Stimulated activated naive B cell treated with anti-CD40 and anti-IgM and Interleukin-4, amounts not matched to agents 10 μg/mL and 1 μg/mL and 100 μg/mL, for 72 hours (primary cell): ENCODE results near the gene HEATR5B.
A peak's percentile ranks its signal among the peaks of the same experiment; 100 is the strongest.
"Not testable (repeated sequence)": the region's sequence is repeated elsewhere in the genome, so short reads cannot be mapped to it uniquely, and the experiment has no call there.

Source experiments
- ATAC-seq, 2 donors: fragments of 150-1000 bp; cut with Tn5 transposase; replicated peaks; 2 replicates each; pipeline ENCODE4 v1.10.0; 2021; ENCODE audit warnings: moderate library complexity in 1 of 2
- DNase-seq: peaks from one replicate; pipeline ENCODE4 v3.0.0; 2021
- H3K27ac Mint-ChIP-seq: one replicate; pipeline ENCODE4 v1.8.0; 2022; ENCODE audit warnings: mild to moderate bottlenecking, mixed read lengths
- H3K27me3 Mint-ChIP-seq, 2 donors: one replicate each; pipeline ENCODE4 v1.8.0; 2022; ENCODE audit warnings: mixed read lengths in 2 of 2
- H3K36me3 Mint-ChIP-seq, 2 donors: one replicate each; pipeline ENCODE4 v1.8.0; 2022; ENCODE audit warnings: mixed read lengths in 2 of 2, mild to moderate bottlenecking in 1 of 2
- H3K4me1 Mint-ChIP-seq, 2 donors: one replicate each; pipeline ENCODE4 v1.8.0; 2022; ENCODE audit warnings: mixed read lengths in 2 of 2, mild to moderate bottlenecking in 1 of 2
- H3K4me3 Mint-ChIP-seq, 2 donors: one replicate each; pipeline ENCODE4 v1.8.0; 2022; ENCODE audit warnings: mild to moderate bottlenecking in 2 of 2, mixed read lengths in 2 of 2, moderate library complexity in 1 of 2
- H3K9me3 Mint-ChIP-seq, 2 donors: one replicate each; pipeline ENCODE4 v1.8.0; 2022; ENCODE audit warnings: mixed read lengths in 2 of 2, mild to moderate bottlenecking in 1 of 2

Gene HEATR5B

DNA sequence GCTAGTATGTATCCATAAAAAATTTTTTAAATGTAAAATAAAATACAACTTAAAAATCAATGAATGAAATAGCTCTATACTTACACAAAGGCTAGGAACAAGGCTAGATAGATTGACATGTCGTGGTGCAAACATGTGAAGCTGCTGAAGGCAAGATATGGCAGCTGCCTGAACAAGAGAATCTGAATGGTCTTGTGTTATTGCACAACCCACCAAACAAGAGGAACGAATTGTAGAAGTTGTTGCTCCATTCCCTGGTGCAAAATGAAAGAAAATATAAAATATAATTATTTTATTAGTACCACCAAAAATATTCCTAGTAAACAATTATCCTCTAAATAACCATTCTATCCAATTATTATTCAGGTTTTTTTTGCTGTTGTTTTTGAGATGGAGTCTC lies 46.4 kb downstream of the HEATR5B start:
- ATAC-seq (no peak), DNase-seq (no peak)
- no peaks in the 10 kb centered on the region for H3K27me3 Mint-ChIP-seq
- peaks cover 15 to 21% of the 10 kb centered on the region in 2 donors for H3K36me3 Mint-ChIP-seq
- no peak overlapping the region for H3K4me3 Mint-ChIP-seq
- no peaks in the 10 kb centered on the region for H3K9me3 Mint-ChIP-seq
- H3K4me1 Mint-ChIP-seq: no peaks in the 10 kb centered on the region
- H3K27ac Mint-ChIP-seq: no peak overlapping the region

DNA sequence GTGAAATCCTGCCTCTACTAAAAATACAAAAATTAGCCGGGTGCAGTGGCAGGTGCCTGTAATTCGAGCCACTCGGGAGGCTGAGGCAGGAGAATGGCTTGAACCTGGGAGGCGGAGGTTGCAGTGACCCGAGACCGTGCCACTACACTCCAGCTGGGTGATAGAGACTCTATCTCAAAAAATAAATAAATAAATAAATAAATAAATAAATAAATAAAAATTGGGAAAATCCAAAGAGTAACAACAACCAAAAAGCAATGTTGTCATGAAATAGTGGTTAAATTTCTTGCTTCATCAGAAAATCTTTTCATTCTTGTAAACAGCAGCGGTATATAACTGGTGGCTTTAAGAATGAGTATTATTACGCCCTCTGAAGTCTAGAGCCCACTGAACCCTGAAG lies 54.4 kb downstream of the HEATR5B start:
- DNase-seq: no peak
- Mint-ChIP-seq H3K27me3 (no peaks in the 10 kb centered on the region), H3K9me3 (no peaks in the 10 kb centered on the region), H3K4me3 (no peak overlapping the region), H3K36me3 (peaks cover 35 to 49% of the 10 kb centered on the region in 2 donors), H3K27ac (peak overlapping the region; percentile 20), H3K4me1 (no peaks in the 10 kb centered on the region)
- ATAC-seq: no peak

- H3K4me3 Mint-ChIP-seq: no peak overlapping the region
- H3K27me3 Mint-ChIP-seq: no peaks in the 10 kb centered on the region
- DNase-seq (no peak), ATAC-seq (no peak)
- H3K36me3 Mint-ChIP-seq: peaks cover 38 to 57% of the 10 kb centered on the region in 2 donors
- H3K4me1 Mint-ChIP-seq: no peaks in the 10 kb centered on the region
- no peak overlapping the region for H3K27ac Mint-ChIP-seq
- no peaks in the 10 kb centered on the region for H3K9me3 Mint-ChIP-seq
Observed at GRCh38 chr2:37026050-37026449, 58.1 kb downstream of the HEATR5B start.

GRCh38 chr2:37020887-37021796 lies 63.0 kb downstream of the HEATR5B start:
- ATAC-seq (no peak), DNase-seq (no peak)
- H3K4me3 Mint-ChIP-seq: no peak overlapping the region
- H3K4me1 Mint-ChIP-seq: no peaks in the 10 kb centered on the region
- no peaks in the 10 kb centered on the region for H3K9me3 Mint-ChIP-seq
- no peak overlapping the region for H3K27ac Mint-ChIP-seq
- H3K36me3 Mint-ChIP-seq: peaks cover 32 to 53% of the 10 kb centered on the region in 2 donors
- no peaks in the 10 kb centered on the region for H3K27me3 Mint-ChIP-seq

GRCh38 chr2:37020212-37020886 lies 63.8 kb downstream of the HEATR5B start:
- Mint-ChIP-seq H3K36me3 (peaks cover 32 to 53% of the 10 kb centered on the region in 2 donors), H3K4me3 (no peak overlapping the region), H3K27ac (no peak overlapping the region), H3K4me1 (peaks cover 0 to 2% of the 10 kb centered on the region in 2 donors), H3K27me3 (no peaks in the 10 kb centered on the region), H3K9me3 (no peaks in the 10 kb centered on the region)
- ATAC-seq (no peak), DNase-seq (no peak)

GRCh38 chr2:37013315-37013641 lies 70.9 kb downstream of the HEATR5B start:
- Mint-ChIP-seq H3K4me1 (peaks cover 15 to 31% of the 10 kb centered on the region in 2 donors), H3K9me3 (no peaks in the 10 kb centered on the region), H3K27me3 (no peaks in the 10 kb centered on the region), H3K27ac (no peak overlapping the region), H3K36me3 (peaks cover 38 to 45% of the 10 kb centered on the region in 2 donors), H3K4me3 (no peak overlapping the region)
- no peak for DNase-seq
- ATAC-seq: peak; percentile 41 to 54

GRCh38 chr2:37011130-37011529 lies 73.0 kb downstream of the HEATR5B start:
- no peaks in the 10 kb centered on the region for H3K9me3 Mint-ChIP-seq
- peaks cover 18 to 31% of the 10 kb centered on the region in 2 donors for H3K4me1 Mint-ChIP-seq
- ATAC-seq (peak; percentile 54 to 56), DNase-seq (no peak)
- H3K27ac Mint-ChIP-seq: peak overlapping the region; percentile 37
- peaks cover 35 to 45% of the 10 kb centered on the region in 2 donors for H3K36me3 Mint-ChIP-seq
- no peaks in the 10 kb centered on the region for H3K27me3 Mint-ChIP-seq
- peak overlapping the region in 1 of 2 donors; percentile 15 for H3K4me3 Mint-ChIP-seq

- H3K36me3 Mint-ChIP-seq: peaks cover 34 to 44% of the 10 kb centered on the region in 2 donors
Observed at GRCh38 chr2:37005118-37005868, 78.9 kb downstream of the HEATR5B start.

GRCh38 chr2:37000988-37001556 lies 83.1 kb downstream of the HEATR5B start:
- Mint-ChIP-seq H3K36me3 (peaks cover 39 to 44% of the 10 kb centered on the region in 2 donors), H3K4me3 (no peak overlapping the region), H3K27me3 (no peaks in the 10 kb centered on the region), H3K9me3 (no peaks in the 10 kb centered on the region), H3K4me1 (peaks cover 12% of the 10 kb centered on the region in 2 donors), H3K27ac (peak overlapping the region; percentile 44)
- no peak for DNase-seq
- no peak for ATAC-seq

More at GRCh38 chr2:37005118-37005868, 78.9 kb downstream of the HEATR5B start:
- peaks cover 12 to 18% of the 10 kb centered on the region in 2 donors for H3K4me1 Mint-ChIP-seq
- DNase-seq: peak; percentile 21
- peak overlapping the region; percentile 4 for H3K27ac Mint-ChIP-seq
- H3K27me3 Mint-ChIP-seq: no peaks in the 10 kb centered on the region
- ATAC-seq: peak; percentile 86 to 98
- no peaks in the 10 kb centered on the region for H3K9me3 Mint-ChIP-seq
- peak overlapping the region; percentile 11 to 45 for H3K4me3 Mint-ChIP-seq

DNA sequence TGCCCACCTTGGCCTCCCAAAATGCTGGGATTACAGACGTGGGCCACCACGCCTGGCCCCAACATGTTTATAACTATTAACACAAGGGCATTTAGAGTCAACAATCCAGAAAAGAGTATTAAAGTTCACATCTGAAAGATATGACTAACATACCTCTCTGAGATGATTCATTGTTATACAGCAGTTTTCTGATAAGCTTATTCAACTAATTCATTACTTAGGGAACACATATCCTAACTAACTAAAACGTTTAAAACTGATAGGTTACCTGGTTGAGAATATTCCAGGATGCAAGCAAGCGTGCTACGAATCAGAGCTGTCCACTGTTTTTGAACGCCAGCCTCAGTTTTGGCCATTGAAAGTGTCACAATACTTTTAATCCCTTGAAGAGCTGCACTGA lies 83.9 kb downstream of the HEATR5B start:
- DNase-seq (no peak), ATAC-seq (no peak)
- no peak overlapping the region for H3K27ac Mint-ChIP-seq
- H3K27me3 Mint-ChIP-seq: no peaks in the 10 kb centered on the region
- peaks cover 9 to 10% of the 10 kb centered on the region in 2 donors for H3K4me1 Mint-ChIP-seq
- no peaks in the 10 kb centered on the region for H3K9me3 Mint-ChIP-seq
- peaks cover 41 to 48% of the 10 kb centered on the region in 2 donors for H3K36me3 Mint-ChIP-seq
- no peak overlapping the region for H3K4me3 Mint-ChIP-seq

GRCh38 chr2:36999416-36999815 lies 84.8 kb downstream of the HEATR5B start:
- H3K36me3 Mint-ChIP-seq: peaks cover 36 to 42% of the 10 kb centered on the region in 2 donors
- H3K4me1 Mint-ChIP-seq, H3K4me3 Mint-ChIP-seq, H3K9me3 Mint-ChIP-seq, ATAC-seq, H3K27ac Mint-ChIP-seq, H3K27me3 Mint-ChIP-seq, DNase-seq: not testable (repeated sequence)

DNA sequence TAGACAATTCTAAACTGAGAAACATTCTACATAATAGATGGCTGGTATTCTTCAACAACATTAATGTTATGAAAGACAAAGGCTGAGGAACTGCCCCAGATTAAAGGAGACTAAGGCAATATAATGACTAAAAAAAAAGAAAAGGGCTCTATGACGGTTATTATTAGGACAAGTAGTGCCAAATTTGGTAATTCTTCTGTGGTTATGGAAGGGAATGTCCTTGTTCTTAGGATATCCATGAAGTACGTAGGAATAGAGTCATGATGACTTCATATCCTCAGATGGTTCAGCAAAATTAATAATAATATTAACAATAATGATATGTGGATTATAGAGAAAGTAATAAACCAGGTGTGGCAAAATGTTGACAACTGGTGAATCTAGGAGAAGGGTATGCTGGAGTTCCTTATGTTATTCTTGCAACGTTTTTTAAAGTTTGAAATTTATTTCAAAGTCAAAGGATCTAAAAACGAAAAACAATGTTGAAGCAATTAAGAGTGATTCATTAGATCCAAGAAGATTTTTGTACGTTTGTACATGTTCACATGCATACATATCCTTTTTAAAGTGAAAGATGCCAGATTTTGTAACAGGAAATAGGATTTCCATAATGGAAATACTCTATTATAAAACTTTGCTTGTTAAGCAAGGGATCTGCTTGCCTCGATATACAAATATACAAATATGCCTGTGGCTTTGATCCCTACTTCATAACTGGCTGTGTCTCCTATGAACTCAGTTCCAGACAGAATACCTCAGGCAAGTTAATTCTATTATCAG lies 90.1 kb downstream of the HEATR5B start:
- no peak overlapping the region for H3K4me3 Mint-ChIP-seq
- DNase-seq: no peak
- ATAC-seq: no peak
- H3K4me1 Mint-ChIP-seq: no peaks in the 10 kb centered on the region
- H3K27me3 Mint-ChIP-seq: no peaks in the 10 kb centered on the region
- H3K9me3 Mint-ChIP-seq: no peaks in the 10 kb centered on the region
- no peak overlapping the region for H3K27ac Mint-ChIP-seq
- peaks cover 30 to 40% of the 10 kb centered on the region in 2 donors for H3K36me3 Mint-ChIP-seq

DNA sequence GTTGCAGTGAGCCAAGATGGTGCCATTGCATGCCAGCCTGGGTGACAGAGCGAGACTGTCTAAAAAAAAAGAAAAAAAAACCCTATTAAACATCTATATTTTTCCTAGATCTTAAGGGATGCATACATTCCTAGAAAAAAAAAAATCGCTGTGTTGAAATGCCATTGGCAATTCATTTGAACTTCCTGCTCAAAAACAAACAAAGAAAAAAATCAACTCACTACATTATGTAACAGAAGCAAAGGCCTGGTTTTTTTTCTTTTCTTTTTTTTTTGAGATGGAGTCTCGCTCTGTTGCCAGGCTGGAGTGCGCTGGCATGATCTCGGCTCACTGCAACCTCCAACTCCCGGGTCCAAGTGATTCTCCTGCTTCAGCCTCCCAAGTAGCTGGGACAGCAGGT lies 96.2 kb downstream of the HEATR5B start:
- DNase-seq (no peak), ATAC-seq (no peak)
- no peaks in the 10 kb centered on the region for H3K9me3 Mint-ChIP-seq
- peaks cover 15 to 25% of the 10 kb centered on the region in 2 donors for H3K36me3 Mint-ChIP-seq
- H3K27me3 Mint-ChIP-seq: no peaks in the 10 kb centered on the region
- no peak overlapping the region for H3K27ac Mint-ChIP-seq
- no peak overlapping the region for H3K4me3 Mint-ChIP-seq
- no peaks in the 10 kb centered on the region for H3K4me1 Mint-ChIP-seq
